SK-N-SH (cell line): ENCODE results near the gene FZD2. TPM values are rescaled to one million over a fixed set of nuclear protein-coding genes. Genes with fewer than 3 reads are reported as not detected.
A peak's percentile ranks its signal among the peaks of the same experiment; 100 is the strongest.

ENCODE experiments used
- CTCF ChIA-PET: fragments of 300-600, 350-600 bp; formaldehyde crosslinking; extraction: SDS; loops from one replicate; lab custom pipeline; 2021; lab: Yijun Ruan, JAX
- POLR2A ChIA-PET: fragments of 350-600 bp; sonication (Branson Sonifier 250); formaldehyde crosslinking; extraction: SDS; loops from one replicate; lab custom pipeline; 2020; ENCODE audit warnings: antibody characterized with exemption, inconsistent platforms; lab: Yijun Ruan, JAX
- DNase-seq: peaks from one replicate; pipeline ENCODE4 v3.0.0; 2012
- H2AFZ ChIP-seq: fragments of 200-600 bp; sonication (generic); 2 replicates; pipeline ENCODE4 v1.8.1; 2016; ENCODE audit warnings: antibody characterized with exemption, mild to moderate bottlenecking, low read depth
- H3F3A ChIP-seq: fragments of 200-600 bp; sonication (generic); replicated peaks from 2 replicates; pipeline ENCODE3; 2016; ENCODE audit warnings: antibody characterized with exemption, mild to moderate bottlenecking; ENCODE audit not compliant: insufficient read depth
- H3K27ac ChIP-seq, 2 experiments: fragments of 200-500 bp in 1 of 2; fragments of 200-600 bp in 1 of 2; sonication (Bioruptor generic) in 1 of 2; sonication (generic), shearing (Covaris generic) in 1 of 2; 2 replicates each; pipeline versions ENCODE4 v1.5.1 to v1.6.1; 2014 to 2016; ENCODE audit warnings: low read depth in 2 of 2, inconsistent platforms in 1 of 2, low read length in 1 of 2, mild to moderate bottlenecking in 1 of 2, mixed read lengths in 1 of 2
- H3K27me3 ChIP-seq: fragments of 200-600 bp; sonication (generic), shearing (Covaris generic); 2 replicates; pipeline ENCODE4 v1.6.1; 2016; ENCODE audit warnings: mixed run types; ENCODE audit not compliant: insufficient read depth
- H3K36me3 ChIP-seq, 2 experiments: fragments of 200-500 bp in 1 of 2; fragments of 200-600 bp in 1 of 2; sonication (Bioruptor generic) in 1 of 2; sonication (generic) in 1 of 2; replicated peaks in 1 of 2; 2 replicates each; pipeline versions ENCODE3 to v1.5.1; 2014 to 2016; ENCODE audit warnings: low read length in 1 of 2, mild to moderate bottlenecking in 1 of 2; ENCODE audit not compliant: insufficient read depth in 2 of 2, control insufficient read depth in 1 of 2
- H3K4me1 ChIP-seq, 2 experiments: fragments of 200-500 bp in 1 of 2; fragments of 200-600 bp in 1 of 2; sonication (Bioruptor generic) in 1 of 2; sonication (generic), shearing (Covaris generic) in 1 of 2; 2 replicates each; pipeline versions ENCODE4 v1.5.1 to v1.6.1; 2014 to 2016; ENCODE audit warnings: low read depth in 1 of 2, low read length in 1 of 2, mixed run types in 1 of 2; ENCODE audit not compliant: insufficient read depth in 2 of 2, control insufficient read depth in 1 of 2
- H3K4me2 ChIP-seq: fragments of 200-600 bp; sonication (generic), shearing (Covaris generic); 2 replicates; pipeline ENCODE4 v1.6.1; 2017; ENCODE audit warnings: mixed run types
- H3K4me3 ChIP-seq, 2 experiments: fragments of 200-500 bp in 1 of 2; fragments of 200-600 bp in 1 of 2; sonication (Bioruptor generic) in 1 of 2; sonication (generic), shearing (Covaris generic) in 1 of 2; 2 replicates each; pipeline versions ENCODE4 v1.5.1 to v1.8.1; 2014 to 2016; ENCODE audit warnings: low read depth in 2 of 2, inconsistent platforms in 1 of 2, low read length in 1 of 2, mild to moderate bottlenecking in 1 of 2, mixed read lengths in 1 of 2, moderate library complexity in 1 of 2
- H3K79me2 ChIP-seq: fragments of 200-600 bp; sonication (generic); 2 replicates; pipeline ENCODE4 v1.8.1; 2017; ENCODE audit warnings: mild to moderate bottlenecking; ENCODE audit not compliant: insufficient read depth
- H3K9ac ChIP-seq: fragments of 200-600 bp; sonication (generic); 2 replicates; pipeline ENCODE4 v1.6.1; 2017; ENCODE audit warnings: mixed run types
- H3K9me2 ChIP-seq: fragments of 200-600 bp; sonication (generic); 2 replicates; pipeline ENCODE4 v1.6.1; 2017; ENCODE audit warnings: mixed run types
- H3K9me3 ChIP-seq: fragments of 200-600 bp; sonication (generic); 2 replicates; pipeline ENCODE4 v1.6.1; 2017; ENCODE audit warnings: mixed run types, mild to moderate bottlenecking, moderate library complexity
- H4K20me1 ChIP-seq: fragments of 200-600 bp; sonication (generic); 2 replicates; pipeline ENCODE4 v1.6.1; 2017; ENCODE audit warnings: mild to moderate bottlenecking, mixed run types; ENCODE audit not compliant: insufficient read depth
- CTCF ChIP-seq: fragments of 200-600 bp; sonication (generic); IDR thresholded peaks from 2 replicates; pipeline ENCODE4 v1.6.1; 2017; ENCODE audit warnings: antibody characterized with exemption, mild to moderate bottlenecking, moderate library complexity
- EP300 ChIP-seq, 2 experiments: IDR thresholded peaks; 2 replicates each; pipeline versions ENCODE4 v1.4.0 to v1.6.1; 2012; ENCODE audit warnings: borderline replicate concordance in 1 of 2, low read depth in 1 of 2, low read length in 1 of 2
- FOSL2 ChIP-seq: IDR thresholded peaks from 2 replicates; pipeline ENCODE4 v1.4.0; 2012; ENCODE audit warnings: low read depth, mild to moderate bottlenecking, moderate library complexity, borderline replicate concordance
- IRF3 ChIP-seq: fragments of 150-350 bp; IDR thresholded peaks from 2 replicates; pipeline ENCODE4 v1.6.1; 2016; ENCODE audit warnings: mild to moderate bottlenecking, low read depth, low read length
- MEF2A ChIP-seq: IDR thresholded peaks from 2 replicates; pipeline ENCODE4 v1.4.0; 2012; ENCODE audit warnings: low read depth, borderline replicate concordance
- MXI1 ChIP-seq: IDR thresholded peaks from 2 replicates; pipeline ENCODE4 v1.6.1; 2012; ENCODE audit warnings: mild to moderate bottlenecking, low read depth, low read length, improper control_type of control experiment
- NFIC ChIP-seq: IDR thresholded peaks from 2 replicates; pipeline ENCODE4 v1.4.0; 2012; ENCODE audit warnings: borderline replicate concordance
- PBX3 ChIP-seq: IDR thresholded peaks from 2 replicates; pipeline ENCODE4; 2012
- RAD21 ChIP-seq: IDR thresholded peaks from 2 replicates; pipeline ENCODE4 v1.6.1; 2012; ENCODE audit warnings: mild to moderate bottlenecking, low read length
- RCOR1 ChIP-seq: fragments of 150-350 bp; IDR thresholded peaks from 2 replicates; pipeline ENCODE4 v1.6.1; 2017; ENCODE audit warnings: antibody characterized with exemption, low read length
- RXRA ChIP-seq: IDR thresholded peaks from 2 replicates; pipeline ENCODE4 v1.4.0; 2012; ENCODE audit warnings: low read depth, mild to moderate bottlenecking, borderline replicate concordance
- SIN3A ChIP-seq: IDR thresholded peaks from 2 replicates; pipeline ENCODE4 v1.6.1; 2012; ENCODE audit warnings: low read depth, mild to moderate bottlenecking, low read length, moderate library complexity, borderline replicate concordance
- SMC3 ChIP-seq: IDR thresholded peaks from 2 replicates; pipeline ENCODE4 v1.6.1; 2012; ENCODE audit warnings: low read depth, low read length, improper control_type of control experiment
- USF1 ChIP-seq: IDR thresholded peaks from 2 replicates; pipeline ENCODE4 v1.4.0; 2012; ENCODE audit warnings: low read depth, borderline replicate concordance
- USF2 ChIP-seq: fragments of 150-350 bp; IDR thresholded peaks from 2 replicates; pipeline ENCODE4 v1.6.1; 2017; ENCODE audit warnings: antibody characterized with exemption, low read length, low read depth, borderline replicate concordance
- YY1 ChIP-seq: IDR thresholded peaks from 2 replicates; pipeline ENCODE4 v1.4.0; 2012; ENCODE audit warnings: low read depth, mild to moderate bottlenecking
- ZBTB33 ChIP-seq: IDR thresholded peaks from 2 replicates; pipeline ENCODE4 v1.4.0; 2012; ENCODE audit warnings: low read depth, borderline replicate concordance
- WGBS: methylation state at CpG from one replicate; pipeline ENCODE4 v1.1.6; 2017; ENCODE audit warnings: low lambda C conversion rate; 5-methylcytosine and 5-hydroxymethylcytosine counted together
- polyA plus RNA-seq, 3 experiments: library from polyadenylated mRNA; depleted of rRNA; stranded (reverse); fragments of >200 nt; gene quantifications; 2 replicates each; pipeline ENCODE4 v1.2.3, GENCODE V29; 2012

Gene FZD2
- polyA plus RNA-seq, 1 of the 3 experiments (the other 2 are of a cell fraction): 35.1 TPM

GRCh38 chr17:44530896-44531418 lies 26.3 kb upstream of the FZD2 start:
- H3K9me2 ChIP-seq: no peaks in the 10 kb centered on the region
- peaks cover 0 to 6% of the 10 kb centered on the region in 2 experiments; a peak in 1 of 4 replicates for H3K4me1 ChIP-seq
- no peaks in the 10 kb centered on the region for H3K79me2 ChIP-seq
- no peaks in the 10 kb centered on the region for H3K9me3 ChIP-seq
- no peak overlapping the region for H3K4me2 ChIP-seq
- DNase-seq: no peak
- H2AFZ ChIP-seq: no peak overlapping the region
- H4K20me1 ChIP-seq: no peaks in the 10 kb centered on the region
- TF ChIP-seq RAD21 (no peak), MXI1 (no peak), FOSL2 (no peak), CTCF (no peak), PBX3 (no peak), SIN3A (no peak)
- H3K9ac ChIP-seq: no peak overlapping the region
- H3K27me3 ChIP-seq: no peaks in the 10 kb centered on the region
- peaks cover 5% of the 10 kb centered on the region for H3F3A ChIP-seq
- ChIA-PET POLR2A (no interaction called here), CTCF (interaction anchor here (1.0 to 3.6 kb wide), 3 partner anchors 8 to 106 kb away, joined by 4 to 56 read pairs (median 18); no protein-coding TSS in a partner anchor)
- H3K27ac ChIP-seq: no peak overlapping the region
- WGBS: 62% methylated on average over 7 of the region's 7 CpGs
- no peak overlapping the region for H3K4me3 ChIP-seq
- H3K36me3 ChIP-seq: no peaks in the 10 kb centered on the region

- Histone ChIP-seq H3K27ac (0 out of 4 replicates have a peak overlapping the region, but pooled peaks of 1 of the 2 experiments have one; percentile 4), H3K27me3 (no peaks in the 10 kb centered on the region), H3K4me3 (no peak overlapping the region; a peak in 1 of 4 replicates), H2AFZ (peak overlapping the region; percentile 83), H3K79me2 (no peaks in the 10 kb centered on the region), H3K4me1 (peaks cover 6 to 7% of the 10 kb centered on the region in 2 experiments; a peak in 1 of 4 replicates), H3K9me3 (no peaks in the 10 kb centered on the region), H4K20me1 (no peaks in the 10 kb centered on the region), H3K36me3 (no peaks in the 10 kb centered on the region), H3K9me2 (no peaks in the 10 kb centered on the region), H3K9ac (peak overlapping the region; percentile 37; the same call in 1 of the 2 replicates), H3F3A (peaks cover 6% of the 10 kb centered on the region), H3K4me2 (no peak overlapping the region)
- ChIA-PET CTCF (interaction anchor here (0.6 to 4.5 kb wide), 47 partner anchors 8 to 648 kb away, joined by 3 to 56 read pairs (median 4); partner anchors contain the start of genes DBF4B, FZD2, GPATCH8 and MEIOC), POLR2A (no interaction called here)
- peak; percentile 94 for DNase-seq
- WGBS: 46% methylated on average over 13 of the region's 21 CpGs
- no peak for TF ChIP-seq YY1
- TF ChIP-seq NFIC: no peak; the same call in 1 of the 2 replicates
- TF ChIP-seq FOSL2: peak; percentile 13; the same call in 1 of the 2 replicates
- no peak for TF ChIP-seq IRF3
- TF ChIP-seq SMC3: peak; percentile 100
- TF ChIP-seq MEF2A: no peak
- peak; percentile 23; the same call in 1 of the 2 replicates for TF ChIP-seq RXRA
- TF ChIP-seq RCOR1: no peak
- TF ChIP-seq ZBTB33: no peak
- no peak for TF ChIP-seq EP300 (IDR thresholded peaks at IDR 0.05; ENCODE audit: borderline replicate concordance in 1 of 2, low read depth in 1 of 2, low read length in 1 of 2)
- no peak for TF ChIP-seq USF2
- no peak for TF ChIP-seq USF1
Observed at GRCh38 chr17:44533533-44534246, 23.6 kb upstream of the FZD2 start.
